DMS79 (cell line): ENCODE measurements around the gene STAT3.
A peak's percentile ranks its signal among the peaks of the same experiment; 100 is the strongest.
"Not testable (repeated sequence)": the region's sequence is repeated elsewhere in the genome, so short reads cannot be mapped to it uniquely, and the experiment has no call there.

Experiments
- DNase-seq: peaks from one replicate; lab custom pipeline; 2025; lab: John Stamatoyannopoulos, UW

STAT3 gene

DNA sequence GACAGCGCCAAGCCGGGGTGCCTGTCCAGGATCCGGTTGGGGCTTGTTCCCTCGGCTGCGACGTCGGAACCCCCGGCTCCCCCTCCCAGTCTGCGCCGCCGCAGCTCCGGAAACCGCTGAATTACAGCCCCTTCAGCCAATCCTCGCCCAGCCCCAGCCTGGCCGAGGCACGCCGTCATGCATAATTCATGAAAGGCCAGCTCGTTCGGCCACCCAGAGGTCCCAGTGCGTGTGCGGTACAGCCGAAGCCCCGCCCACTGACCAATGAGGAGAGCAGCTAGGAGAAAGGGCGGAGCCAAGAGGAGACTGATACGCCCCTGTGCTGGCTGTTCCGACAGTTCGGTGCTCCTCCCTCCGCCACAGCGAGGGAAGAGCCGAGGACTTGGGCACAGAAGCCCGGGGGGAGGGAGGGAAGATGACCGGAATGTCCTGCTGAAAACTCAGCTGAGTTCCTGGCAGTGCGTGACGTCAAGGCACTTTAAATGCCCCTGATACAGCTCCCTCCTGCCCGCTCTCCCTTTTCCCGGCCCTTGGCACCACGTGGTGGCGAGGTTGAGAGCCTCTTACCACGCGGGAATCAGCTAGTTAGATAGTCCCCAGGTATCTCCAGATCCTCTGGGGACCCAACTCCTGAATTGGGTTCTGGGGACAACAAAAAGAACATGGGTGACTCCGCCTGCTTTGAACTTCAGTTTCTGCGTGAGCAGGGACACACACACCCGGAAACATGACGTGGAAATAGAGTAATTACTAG is at the start of gene STAT3:
Gene STAT3 (minus strand): TSS at position 62 of the 754 bp plus-strand sequence. CDS start 39,926 bp downstream, outside the sequence.
- peak; percentile 99 for DNase-seq

DNA sequence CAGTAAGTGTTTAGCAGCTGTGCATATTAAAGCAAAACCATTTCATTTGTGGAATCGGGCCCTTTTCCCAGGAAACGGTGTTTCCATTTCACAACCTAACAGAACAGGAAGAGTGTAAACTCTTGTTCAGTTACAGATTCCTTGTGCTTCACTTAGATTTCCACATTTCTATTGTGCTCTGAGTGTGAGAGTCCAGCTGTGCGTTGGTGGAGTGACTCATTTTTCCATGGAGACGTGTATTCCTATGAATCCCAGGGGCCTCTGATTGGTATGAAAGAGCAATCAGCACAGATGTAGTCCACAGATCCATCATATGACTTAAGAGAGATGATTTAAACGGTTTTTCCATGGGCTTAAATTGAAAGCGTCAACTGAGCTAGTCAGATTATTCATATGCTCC is 48.1 kb upstream of the STAT3 start:
- DNase-seq, result no peak

DNA sequence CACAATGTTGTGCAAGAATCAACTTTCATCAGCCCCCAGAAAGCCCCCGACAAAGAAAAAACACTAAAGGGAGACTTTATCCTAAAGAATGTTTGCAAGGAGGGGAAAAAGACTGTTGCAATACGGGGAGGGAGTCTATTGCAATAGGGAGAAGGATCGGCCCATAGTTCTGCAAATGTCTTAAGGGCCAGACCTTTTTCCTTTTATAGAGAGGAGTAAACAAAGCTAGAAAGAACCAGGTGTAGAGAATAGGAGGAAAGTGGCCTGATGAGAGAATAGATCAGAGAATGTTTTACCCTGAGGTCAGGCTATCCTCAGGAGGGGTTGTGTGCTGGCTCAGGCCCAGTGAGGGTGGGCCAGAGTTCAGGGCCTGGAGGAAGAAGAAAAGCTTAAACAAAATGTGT is 43.5 kb upstream of the STAT3 start:
- DNase-seq, result no peak

DNA sequence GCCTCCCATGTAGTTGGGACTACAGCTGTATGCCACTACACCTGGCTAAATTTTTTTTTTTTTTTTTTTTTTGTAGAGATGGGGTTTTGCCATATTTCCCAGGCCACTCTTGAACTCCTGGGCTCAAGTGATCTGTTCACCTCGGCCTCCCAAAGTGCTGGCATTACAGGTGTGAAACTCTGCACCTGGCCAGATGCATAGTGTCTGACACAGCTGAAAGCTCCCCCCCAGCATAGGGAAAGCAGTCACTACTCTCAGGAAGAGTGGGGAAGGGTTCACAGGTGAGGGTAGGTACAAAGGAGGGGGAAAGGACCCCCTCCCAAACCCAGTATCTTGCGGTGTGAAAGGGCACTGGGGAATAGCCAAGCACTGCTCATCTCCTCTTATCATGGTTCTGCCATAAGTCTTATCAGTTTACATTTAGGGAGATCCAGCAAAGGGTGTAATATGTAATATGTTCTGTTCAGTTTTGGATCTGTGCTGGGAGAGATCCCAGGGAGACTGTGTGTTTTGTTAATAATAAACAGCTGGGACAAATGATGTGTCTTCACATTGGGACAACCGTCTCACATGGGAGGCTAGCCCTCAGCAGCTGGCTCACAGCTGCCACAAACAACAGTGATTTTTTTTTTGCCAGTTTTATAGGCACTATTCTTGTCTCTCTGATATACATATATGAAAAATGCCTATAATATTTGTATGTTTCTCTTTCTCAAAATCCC is 41.6 kb upstream of the STAT3 start:
- no peak for DNase-seq

DNA sequence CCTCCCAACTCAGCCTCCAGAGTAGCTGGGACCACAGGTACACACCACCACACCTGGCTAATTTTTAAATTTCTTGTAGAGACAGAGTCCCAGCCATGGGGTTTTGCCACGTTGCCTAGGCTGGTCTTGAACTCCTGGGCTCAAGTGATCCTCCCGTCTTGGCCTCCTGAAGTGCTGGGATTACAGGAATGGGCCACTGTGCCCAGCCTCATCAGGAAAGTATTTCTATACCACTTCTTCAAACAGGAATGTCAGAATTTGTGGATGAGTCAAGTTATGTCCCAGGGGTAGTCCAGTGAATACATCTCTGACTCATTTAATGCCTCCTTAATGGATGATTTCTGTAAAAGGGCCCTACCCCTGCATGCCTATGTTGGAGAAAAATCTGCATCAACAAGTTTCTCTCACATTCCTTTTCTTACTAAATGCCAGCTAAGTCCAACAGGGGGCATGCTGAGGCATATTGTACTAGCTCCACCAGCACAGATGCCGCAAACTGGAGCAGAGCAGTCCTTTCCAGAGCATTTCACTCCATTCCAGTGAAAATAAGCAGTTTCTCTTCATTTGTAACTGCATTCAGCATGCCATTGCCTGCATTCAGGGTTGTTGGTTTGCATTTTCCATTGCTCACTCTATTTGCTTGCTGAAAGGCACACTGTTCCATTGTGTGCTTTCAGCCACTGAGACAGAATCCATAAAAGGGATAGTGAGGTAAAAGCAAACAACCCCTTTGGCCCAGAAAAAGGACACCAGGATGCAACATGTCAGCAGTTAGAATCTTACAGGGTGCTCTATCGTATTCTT is 40.1 kb upstream of the STAT3 start:
- DNase-seq, result no peak

DNA sequence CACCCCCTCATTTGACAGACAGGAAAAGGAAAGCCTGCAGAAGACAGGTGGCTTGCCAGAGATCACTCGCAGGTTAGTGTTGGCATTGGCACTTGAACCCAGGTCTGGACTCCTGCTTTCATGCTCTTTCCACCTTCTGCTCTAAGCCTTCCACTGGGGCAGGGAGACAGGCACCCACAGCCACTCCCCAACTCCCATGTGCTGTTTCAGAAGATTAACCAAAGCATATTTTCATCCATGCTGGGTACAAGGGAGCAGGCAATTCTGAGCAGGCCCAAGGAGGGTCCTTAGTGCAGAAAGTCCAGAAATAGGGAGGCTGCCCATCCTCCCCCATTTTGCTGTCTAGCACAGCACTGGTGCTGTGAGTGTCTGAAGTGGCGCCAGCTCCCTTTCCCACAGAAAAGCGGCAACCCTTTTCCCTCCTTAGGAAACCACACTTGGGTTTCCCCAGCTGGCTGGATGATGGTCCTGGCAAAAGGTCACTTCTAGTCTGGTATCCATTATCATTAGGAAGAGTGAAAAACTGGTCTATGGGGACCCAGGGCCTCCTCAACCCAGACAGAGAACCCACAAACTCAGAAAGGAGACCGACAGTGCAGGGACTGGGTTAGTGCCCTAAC is 36.9 kb upstream of the STAT3 start:
- DNase-seq, result no peak

DNA sequence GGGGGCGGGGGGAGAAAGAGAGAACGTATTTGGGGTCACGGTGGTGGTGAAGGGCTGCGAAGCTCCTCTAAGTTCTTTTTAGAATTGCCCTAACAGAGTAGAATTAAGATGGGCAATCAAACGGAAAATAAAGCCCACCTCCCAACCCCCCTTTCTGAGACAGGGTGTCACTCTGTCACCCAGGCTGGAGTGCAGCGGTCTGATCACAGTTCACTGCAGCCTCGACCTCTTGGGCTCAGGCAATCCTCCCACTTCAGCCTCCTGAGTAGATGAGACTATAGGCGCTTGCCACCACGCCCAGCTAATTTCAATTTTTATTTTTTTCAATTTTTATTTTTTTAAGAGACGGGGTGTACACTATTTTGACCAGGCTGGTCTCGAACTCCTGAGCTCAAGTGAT is 35.5 kb upstream of the STAT3 start:
- no peak for DNase-seq

DNA sequence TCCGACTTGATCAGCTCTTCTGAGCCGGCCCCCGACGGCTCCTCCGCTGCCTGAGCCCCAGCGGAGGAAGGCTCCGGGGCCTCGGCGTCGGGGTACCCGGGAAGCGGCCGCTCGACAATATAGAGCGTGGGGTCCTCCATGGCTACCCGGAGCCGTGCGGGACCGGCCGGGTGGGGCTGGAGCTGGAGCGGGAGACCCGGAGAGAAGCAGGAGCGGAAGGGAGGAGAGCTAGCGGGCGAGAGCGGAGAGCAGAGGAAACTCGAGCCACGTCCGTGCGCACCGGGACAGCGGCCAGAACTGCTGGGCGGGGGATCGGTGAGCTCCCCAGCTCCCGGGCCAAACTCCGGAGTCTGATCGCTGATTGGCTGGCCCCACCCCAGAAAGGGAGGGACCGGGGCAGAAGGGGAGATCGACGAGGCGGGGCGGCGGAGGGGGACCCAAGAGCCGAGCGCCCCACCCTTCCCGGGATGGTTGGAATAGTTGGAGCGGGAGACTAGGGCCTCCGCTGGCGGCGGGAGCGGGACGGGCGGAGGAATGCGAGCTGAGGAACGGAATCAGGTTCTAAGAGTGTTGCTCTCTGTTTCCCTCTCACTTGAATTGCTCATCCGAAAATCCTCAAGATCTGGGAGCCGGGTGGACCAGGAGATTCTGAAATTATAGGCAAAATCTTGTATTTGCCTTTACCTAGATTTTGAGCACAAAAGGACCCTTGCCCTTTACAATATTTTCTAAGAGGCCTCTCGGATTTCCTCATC is 34.9 kb upstream of the STAT3 start, which contains the start of gene CAVIN1:
Gene CAVIN1 (minus strand): TSS at position 299 of the 755 bp plus-strand sequence. CDS start 159 bp downstream, at position 140.
- peak; percentile 44 for DNase-seq

DNA sequence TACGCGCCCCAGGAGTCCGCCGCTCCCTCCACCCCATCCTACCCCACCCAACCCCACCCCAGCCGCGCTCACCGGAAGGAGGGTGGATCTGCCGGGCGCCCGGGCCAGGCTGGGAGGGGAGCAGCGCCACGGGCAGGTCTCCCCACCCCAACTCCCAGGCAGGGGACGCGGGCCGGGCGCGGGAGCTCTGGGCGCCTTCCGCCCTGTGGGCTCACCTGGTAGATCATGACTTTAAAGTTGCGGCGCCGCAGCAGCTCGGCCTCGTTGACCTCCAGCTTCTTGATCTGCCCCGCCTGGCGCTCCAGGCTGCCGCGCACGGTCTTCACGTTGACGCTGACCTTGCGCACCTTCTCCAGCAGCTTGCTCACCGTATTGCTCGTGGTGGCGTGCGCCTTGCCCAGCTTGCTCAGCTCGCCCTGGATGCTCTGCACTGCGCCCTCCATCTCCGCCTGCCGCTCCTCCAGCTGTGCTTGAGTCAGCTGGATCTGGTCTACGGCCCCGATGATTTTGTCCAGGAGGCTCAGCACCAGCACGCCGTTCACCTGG is 34.2 kb upstream of the STAT3 start:
- DNase-seq, result no peak

DNA sequence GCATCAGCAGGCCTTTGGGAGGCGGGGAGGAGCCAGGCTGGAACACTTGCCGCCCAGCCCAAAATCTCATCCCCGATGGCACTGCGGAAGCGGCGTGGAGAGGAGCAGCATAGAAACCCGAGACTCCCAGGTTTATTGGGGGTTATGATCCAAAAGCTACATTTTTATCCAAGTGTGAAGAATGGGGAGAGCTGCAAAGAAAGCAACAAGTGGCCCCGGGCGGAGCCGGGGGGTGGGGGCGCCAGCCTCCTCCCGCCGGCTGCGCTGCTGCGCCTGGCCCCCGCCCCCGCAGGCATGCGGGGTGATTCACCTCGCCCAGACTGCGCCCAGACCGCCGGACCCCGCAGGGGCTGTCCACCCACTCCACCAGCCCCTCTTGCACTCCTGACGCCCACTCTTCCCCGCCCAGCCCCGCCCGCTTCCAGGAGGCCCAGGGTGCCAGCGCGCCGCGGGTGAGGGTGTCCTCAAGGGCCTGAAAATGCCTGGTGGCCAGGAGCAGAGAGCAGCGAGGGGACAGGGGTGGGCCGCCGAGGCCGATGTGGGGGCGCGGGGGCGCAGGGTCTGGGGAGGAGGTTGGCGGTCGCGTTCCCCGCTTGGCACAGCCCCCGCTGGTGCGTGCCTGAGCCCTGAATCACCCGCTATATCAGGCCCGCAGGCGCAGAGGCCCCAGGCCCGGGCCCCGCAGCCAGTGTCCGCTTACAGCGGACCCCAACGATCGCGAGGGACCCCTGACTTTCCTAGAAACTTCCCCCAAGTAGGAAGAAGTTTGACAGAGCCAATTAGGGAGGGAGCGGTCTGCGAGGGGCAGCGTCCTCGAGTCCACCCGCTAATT is 33.5 kb upstream of the STAT3 start:
- no peak for DNase-seq

DNA sequence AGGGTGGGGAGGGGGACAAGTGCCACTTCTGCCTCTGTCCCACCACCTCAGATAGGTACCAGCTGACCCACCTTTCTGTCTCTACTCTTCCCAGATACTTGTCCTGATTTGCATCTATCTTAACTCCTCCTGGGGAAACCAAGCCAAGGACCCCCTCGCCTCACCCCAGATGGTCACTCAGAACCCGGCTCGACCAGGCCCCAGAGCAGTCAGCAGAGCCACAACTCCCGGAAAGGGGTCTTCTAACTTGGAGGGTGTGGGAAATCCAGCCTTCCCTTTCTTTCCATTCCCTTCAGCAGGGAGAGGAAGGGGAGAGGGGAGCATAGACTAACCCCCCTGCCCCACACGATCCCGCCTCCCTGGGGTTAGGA is 32.9 kb upstream of the STAT3 start:
- DNase-seq, result no peak

DNA sequence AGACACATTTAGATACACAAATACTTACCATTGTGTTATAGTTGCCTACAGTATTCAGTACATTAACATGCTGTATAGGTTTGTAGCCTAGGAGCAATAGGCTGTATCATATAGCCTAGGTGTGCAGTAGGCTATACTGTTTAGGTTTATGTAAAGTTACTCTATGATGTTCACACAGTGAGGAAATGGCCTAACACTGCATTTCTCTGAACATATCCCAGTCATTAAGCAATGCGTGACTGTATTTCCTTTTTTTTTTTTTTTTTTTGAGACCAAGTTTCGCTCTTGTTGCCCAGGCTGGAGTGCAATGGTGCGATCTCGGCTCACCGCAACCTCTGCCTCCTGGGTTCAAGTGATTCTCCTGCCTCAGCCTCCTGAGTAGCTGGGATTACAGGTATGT is 29.7 kb upstream of the STAT3 start:
- DNase-seq, result not testable (repeated sequence)

DNA sequence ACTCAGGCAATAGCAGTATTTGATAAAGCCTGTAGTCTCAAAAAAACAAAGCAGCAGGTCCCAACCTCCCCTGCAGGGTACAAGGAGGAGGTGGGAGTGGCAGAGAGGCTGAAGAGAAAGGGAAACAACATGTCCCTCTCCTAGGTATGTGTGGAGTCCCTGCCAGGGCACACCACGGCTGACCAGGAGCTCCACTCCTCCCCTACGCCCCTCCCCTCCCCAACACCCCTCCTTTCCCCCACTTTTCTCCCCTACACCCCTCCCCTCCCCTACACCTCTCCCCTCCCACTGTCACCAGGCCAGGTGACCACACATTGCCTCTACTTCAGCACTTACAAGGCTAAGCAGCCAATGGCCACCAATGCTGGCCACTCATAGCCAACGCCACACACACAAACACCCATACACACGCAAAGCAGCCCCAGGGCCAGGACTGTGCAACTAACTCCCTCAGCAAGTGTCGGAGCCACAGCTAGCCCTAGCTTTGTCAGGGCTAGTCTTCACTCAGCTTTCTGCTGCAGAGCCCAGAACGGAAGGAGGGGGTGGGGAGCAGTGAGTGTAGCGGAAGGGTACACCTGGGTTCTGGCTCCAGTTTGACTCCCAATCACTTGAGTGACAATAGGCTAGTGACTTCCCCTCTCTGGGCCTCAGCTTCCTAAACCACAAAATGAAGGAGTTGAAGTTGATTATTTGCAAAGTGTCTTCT is 26.6 kb upstream of the STAT3 start:
- DNase-seq, result no peak

DNA sequence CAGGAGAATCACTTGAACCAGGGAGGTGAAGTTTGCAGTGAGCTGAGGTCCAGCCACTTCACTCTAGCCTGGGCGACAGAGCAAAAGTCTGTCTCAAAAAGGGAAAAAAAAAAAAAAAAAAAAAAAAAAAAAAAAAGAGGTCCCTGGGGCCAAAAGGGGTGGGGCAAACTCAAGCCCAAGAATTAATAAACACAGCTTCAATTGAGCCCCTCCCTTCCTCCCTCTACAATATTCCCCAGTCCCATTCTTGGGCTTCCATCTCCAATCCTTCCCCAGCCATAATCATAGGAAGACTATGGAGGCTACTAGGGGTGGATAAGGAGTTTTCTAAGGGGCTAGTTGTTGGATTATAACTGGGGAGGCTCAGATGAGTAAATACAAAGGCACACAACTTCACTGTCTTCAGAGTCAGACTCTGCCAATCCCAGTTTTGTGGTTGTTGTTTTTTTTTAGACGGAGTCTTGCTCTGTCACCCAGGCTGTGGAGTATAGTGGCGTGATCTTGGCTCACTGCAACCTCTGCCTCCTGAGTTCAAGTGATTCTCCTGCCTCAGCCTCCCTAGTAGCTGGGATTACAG is 25.3 kb upstream of the STAT3 start:
- DNase-seq, result no peak

DNA sequence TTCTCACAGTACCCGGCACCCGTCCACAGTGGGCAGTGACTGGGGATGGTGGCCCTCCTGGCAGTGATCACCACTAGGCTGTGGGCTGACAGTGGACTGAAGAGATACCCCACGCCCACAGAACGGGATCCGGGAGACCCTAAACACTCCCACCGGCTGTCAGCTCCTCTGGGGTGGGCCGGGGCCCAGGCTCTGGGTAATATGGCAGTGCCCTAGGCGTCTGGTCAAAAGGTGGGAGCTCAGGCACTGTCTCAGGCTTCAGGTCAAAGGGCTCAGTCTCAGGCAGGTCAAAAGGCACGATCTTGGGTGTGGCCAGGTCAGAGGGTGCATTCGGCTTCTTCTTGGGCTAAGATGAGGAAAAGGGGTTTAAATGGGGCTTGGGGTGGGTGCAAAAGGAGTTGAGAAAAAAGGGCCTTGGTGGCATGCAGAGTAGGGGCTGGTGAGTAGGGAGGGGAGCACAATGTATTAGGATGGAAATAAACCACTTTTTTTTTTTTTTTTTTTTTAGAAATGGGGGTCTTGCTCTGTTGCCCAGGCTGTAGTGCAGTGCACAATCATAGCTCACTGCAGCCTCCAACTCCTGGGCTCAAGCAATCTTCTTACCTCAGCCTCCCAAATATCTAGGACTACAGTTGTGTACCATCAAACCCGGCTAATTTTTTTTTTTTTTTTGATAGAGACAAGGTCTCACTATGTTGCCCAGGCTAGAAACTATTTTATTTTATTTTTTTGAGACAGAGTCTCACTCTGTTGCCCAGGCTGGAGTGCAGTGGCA is 23.9 kb upstream of the STAT3 start:
- DNase-seq, result no peak

DNA sequence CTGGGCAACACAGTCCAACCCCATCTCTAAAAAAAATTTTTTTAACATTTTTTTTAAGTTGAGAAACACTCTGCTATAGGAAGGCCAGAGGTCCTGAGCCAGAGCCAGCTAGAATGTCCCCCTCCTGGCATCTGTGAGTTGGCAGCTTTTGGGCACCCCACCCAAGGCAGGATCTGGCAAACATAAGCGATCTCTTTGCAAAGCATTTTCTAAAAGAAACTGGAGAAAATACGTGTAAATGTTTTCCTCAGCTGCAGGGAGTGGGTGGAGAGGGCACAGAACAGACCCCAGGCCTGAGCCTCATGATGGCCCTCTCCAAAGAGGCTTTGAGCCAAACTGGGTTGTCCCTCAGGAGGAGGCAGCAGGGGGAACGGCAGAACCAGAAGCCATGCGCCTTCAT is 23.1 kb upstream of the STAT3 start:
- no peak for DNase-seq

DNA sequence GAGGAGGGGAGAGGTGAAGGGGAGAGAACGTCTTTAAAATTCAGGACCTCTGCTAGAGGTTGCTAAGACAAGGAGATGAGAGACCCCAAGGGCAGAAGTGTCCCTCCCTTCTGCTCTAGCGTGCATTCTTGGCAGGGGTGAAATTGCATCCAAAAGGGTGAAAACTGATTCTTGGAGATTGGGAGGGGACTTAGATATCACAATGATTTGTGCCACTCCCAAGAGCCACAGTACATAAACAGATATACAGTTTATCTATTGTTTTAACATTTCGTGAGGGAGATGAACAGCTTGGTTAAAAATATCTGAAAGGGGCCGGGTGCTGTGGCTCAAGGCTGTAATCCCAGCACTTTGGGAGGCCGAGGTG is 22.1 kb upstream of the STAT3 start:
- DNase-seq, result no peak

DNA sequence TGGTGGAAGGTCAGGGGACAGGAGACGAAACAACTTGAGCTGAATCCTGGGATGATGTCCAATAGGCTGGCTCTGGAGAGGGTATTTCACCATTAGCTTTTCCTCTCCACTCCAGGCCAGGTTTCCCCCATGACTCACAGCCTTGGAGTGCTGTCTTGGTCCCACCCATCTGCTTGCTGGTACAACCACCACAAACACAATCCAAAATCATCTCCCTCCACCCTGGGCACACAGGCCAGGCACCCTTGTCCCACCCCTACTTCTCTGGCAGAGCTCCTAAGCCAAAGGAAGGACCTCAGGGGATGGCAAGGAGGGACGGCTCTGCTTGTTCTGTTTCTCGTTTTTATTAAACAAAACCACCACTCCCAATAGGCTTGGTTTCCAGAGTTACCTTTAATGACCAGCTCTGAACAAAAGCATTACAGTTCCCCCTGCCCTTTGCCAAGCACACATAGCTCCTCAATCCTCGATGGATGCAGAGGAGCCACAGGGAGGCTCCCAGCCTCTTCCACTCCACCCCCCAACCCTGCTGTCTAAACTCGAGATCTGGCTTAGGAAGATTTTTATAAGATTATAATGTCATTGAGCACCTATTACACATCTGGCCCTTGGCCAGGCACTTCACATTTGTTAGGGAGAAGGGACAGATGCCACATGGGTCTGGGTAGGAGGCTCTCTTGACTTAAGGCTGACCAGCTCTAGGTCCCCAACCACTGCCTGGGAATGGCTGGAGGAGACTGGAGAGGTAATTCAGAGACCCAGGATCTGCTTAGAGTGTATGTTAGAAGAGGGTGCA is 21.5 kb upstream of the STAT3 start:
- no peak for DNase-seq
